H9 (cell line): ENCODE results near the gene DES. TPM values are rescaled to one million over a fixed set of nuclear protein-coding genes. Genes with fewer than 3 reads are reported as not detected.
A peak's percentile ranks its signal among the peaks of the same experiment; 100 is the strongest.

Source experiments
- DNase-seq: peaks from one replicate; pipeline ENCODE4 v3.0.0-alpha.2; 2017
- H2AFZ ChIP-seq: one replicate; pipeline ENCODE4 v1.6.1; 2013; ENCODE audit warnings: mild to moderate bottlenecking, low read length, control low read depth, moderate library complexity
- H2AK5ac ChIP-seq: 2 replicates; pipeline ENCODE4 v1.6.1; 2013; ENCODE audit warnings: low read length, control low read depth, mixed read lengths; ENCODE audit not compliant: insufficient read length
- H2BK120ac ChIP-seq: one replicate; pipeline ENCODE4 v1.6.1; 2013; ENCODE audit warnings: low read depth, mild to moderate bottlenecking, low read length, control low read depth, inconsistent platforms; ENCODE audit not compliant: poor library complexity, severe bottlenecking
- H2BK12ac ChIP-seq: 2 replicates; pipeline ENCODE4 v1.6.1; 2013; ENCODE audit warnings: low read length, control low read depth, mixed read lengths, low read depth; ENCODE audit not compliant: insufficient read length
- H2BK15ac ChIP-seq: 2 replicates; pipeline ENCODE4 v1.6.1; 2013; ENCODE audit warnings: low read depth, low read length, control low read depth
- H2BK20ac ChIP-seq: one replicate; pipeline ENCODE4 v1.6.1; 2013; ENCODE audit warnings: low read depth, mild to moderate bottlenecking, low read length, control low read depth, inconsistent platforms; ENCODE audit not compliant: poor library complexity, severe bottlenecking
- H2BK5ac ChIP-seq: 2 replicates; pipeline ENCODE4 v1.6.1; 2013; ENCODE audit warnings: low read length, control low read depth, mixed read lengths; ENCODE audit not compliant: insufficient read length
- H3K14ac ChIP-seq: 2 replicates; pipeline ENCODE4 v1.6.1; 2013; ENCODE audit warnings: low read length, control low read depth; ENCODE audit not compliant: insufficient read depth
- H3K18ac ChIP-seq: 2 replicates; pipeline ENCODE4 v1.6.1; 2013; ENCODE audit warnings: low read depth, mild to moderate bottlenecking, mixed read lengths, low read length, control low read depth; ENCODE audit not compliant: insufficient read length
- H3K23ac ChIP-seq: 2 replicates; pipeline ENCODE4 v1.6.1; 2013; ENCODE audit warnings: low read length, control low read depth, mixed read lengths, low read depth; ENCODE audit not compliant: insufficient read length
- H3K23me2 ChIP-seq: 2 replicates; pipeline ENCODE4 v1.6.1; 2013; ENCODE audit warnings: low read depth, mild to moderate bottlenecking, mixed read lengths, low read length, control low read depth; ENCODE audit not compliant: insufficient read length, poor library complexity, severe bottlenecking
- H3K27ac ChIP-seq: 2 replicates; pipeline ENCODE4 v1.5.1; 2013; ENCODE audit warnings: low read length, control low read depth, mixed read lengths, low read depth; ENCODE audit not compliant: insufficient read length
- H3K27me3 ChIP-seq: 2 replicates; pipeline ENCODE4 v1.6.1; 2013; ENCODE audit warnings: low read length, control low read depth, inconsistent platforms; ENCODE audit not compliant: insufficient read depth
- H3K4ac ChIP-seq: 2 replicates; pipeline ENCODE4 v1.6.1; 2013; ENCODE audit warnings: low read depth, mild to moderate bottlenecking, control low read depth, inconsistent platforms, low read length, moderate library complexity
- H3K4me1 ChIP-seq: 2 replicates; pipeline ENCODE4 v1.6.1; 2013; ENCODE audit warnings: low read length, control low read depth, inconsistent platforms; ENCODE audit not compliant: insufficient read depth
- H3K4me2 ChIP-seq: 2 replicates; pipeline ENCODE4 v1.6.1; 2013; ENCODE audit warnings: low read length, control low read depth, mixed read lengths; ENCODE audit not compliant: insufficient read length, insufficient read depth
- H3K56ac ChIP-seq: 2 replicates; pipeline ENCODE4 v1.6.1; 2013; ENCODE audit warnings: low read depth, mild to moderate bottlenecking, mixed read lengths, low read length, control low read depth; ENCODE audit not compliant: insufficient read length
- H3K79me1 ChIP-seq: 2 replicates; pipeline ENCODE4 v1.6.1; 2013; ENCODE audit warnings: low read depth, mild to moderate bottlenecking, moderate library complexity, low read length, control low read depth, inconsistent platforms; ENCODE audit not compliant: insufficient read depth, poor library complexity, severe bottlenecking
- H3K79me2 ChIP-seq: 2 replicates; pipeline ENCODE4 v1.6.1; 2013; ENCODE audit warnings: low read length, control low read depth, inconsistent platforms; ENCODE audit not compliant: insufficient read depth
- H3K9ac ChIP-seq: 2 replicates; pipeline ENCODE4 v1.6.1; 2013; ENCODE audit warnings: low read length, control low read depth, mixed read lengths; ENCODE audit not compliant: insufficient read length; ENCODE audit errors: extremely low read depth
- H3K9me3 ChIP-seq: one replicate; pipeline ENCODE4 v1.6.1; 2013; ENCODE audit warnings: low read depth, low read length, inconsistent platforms; ENCODE audit not compliant: control insufficient read depth
- H3T11ph ChIP-seq: one replicate; pipeline ENCODE4 v1.6.1; 2013; ENCODE audit warnings: mild to moderate bottlenecking, low read length, control low read depth, inconsistent platforms
- H4K20me1 ChIP-seq: one replicate; pipeline ENCODE4 v1.6.1; 2013; ENCODE audit not compliant: control insufficient read depth, insufficient read length, insufficient read depth
- H4K5ac ChIP-seq: 2 replicates; pipeline ENCODE4 v1.6.1; 2013; ENCODE audit warnings: low read depth, mild to moderate bottlenecking, mixed read lengths, low read length, control low read depth; ENCODE audit not compliant: insufficient read length
- H4K8ac ChIP-seq: replicated peaks from 2 replicates; pipeline ENCODE4 v1.6.1; 2013; ENCODE audit warnings: low read length, control low read depth, mixed read lengths, low read depth; ENCODE audit not compliant: insufficient read length
- H4K91ac ChIP-seq: 2 replicates; pipeline ENCODE4 v1.6.1; 2013; ENCODE audit warnings: low read depth, mild to moderate bottlenecking, moderate library complexity, mixed read lengths, low read length, control low read depth; ENCODE audit not compliant: insufficient read length
- H3K27ac Mint-ChIP-seq, 3 experiments: 2 replicates in 2 of 3; 3 replicates in 1 of 3; pipeline ENCODE4 v1.8.0; 2020 to 2021; ENCODE audit warnings: mixed read lengths in 3 of 3, mild to moderate bottlenecking in 1 of 3, moderate library complexity in 1 of 3
- H3K27me3 Mint-ChIP-seq: 2 replicates; pipeline ENCODE4 v1.8.0; 2021; ENCODE audit warnings: low read depth, mild to moderate bottlenecking, moderate library complexity, mixed read lengths
- H3K36me3 Mint-ChIP-seq, 3 experiments: 2 replicates in 2 of 3; 3 replicates in 1 of 3; pipeline ENCODE4 v1.8.0; 2020 to 2021; ENCODE audit warnings: low read depth in 3 of 3, mixed read lengths in 3 of 3; ENCODE audit not compliant: insufficient read depth in 1 of 3
- H3K4me1 Mint-ChIP-seq, 2 experiments: 2 replicates each; pipeline ENCODE4 v1.8.0; 2020; ENCODE audit warnings: mixed read lengths in 2 of 2
- H3K4me3 Mint-ChIP-seq, 2 experiments: 2 replicates in 1 of 2; 3 replicates in 1 of 2; pipeline ENCODE4 v1.8.0; 2020 to 2021; ENCODE audit warnings: mild to moderate bottlenecking in 2 of 2, mixed read lengths in 2 of 2, moderate library complexity in 1 of 2
- H3K9me3 Mint-ChIP-seq, 2 experiments: 2 replicates in 1 of 2; 3 replicates in 1 of 2; pipeline ENCODE4 v1.8.0; 2020; ENCODE audit warnings: mild to moderate bottlenecking in 2 of 2, mixed read lengths in 2 of 2, moderate library complexity in 1 of 2
- CTCF ChIP-seq: fragments of 200-600 bp; sonication (generic); conservative IDR thresholded peaks from 3 replicates; pipeline ENCODE4 v1.8.0; 2021; ENCODE audit warnings: antibody characterized with exemption, mild to moderate bottlenecking
- WGBS: extraction: QIAGEN DNeasy Blood & Tissue Kit; methylation state at CpG from one replicate; pipeline ENCODE4 v1.1.7; 2013; ENCODE audit warnings: missing lambda C conversion rate, low lambda C conversion rate, mixed read lengths; ENCODE audit not compliant: insufficient read length; ENCODE audit errors: extremely low coverage; 5-methylcytosine and 5-hydroxymethylcytosine counted together
- total RNA-seq: library from RNA; stranded (reverse); gene quantifications from 2 replicates; pipeline ENCODE4 v1.2.1, GENCODE V29; 2021

The DES gene
- total RNA-seq, 1 experiment from 2014 or later: 4.6 TPM

GRCh38 chr2:219441451-219442255 lies 23.5 kb downstream of the DES start:
- H3K4me3 Mint-ChIP-seq: peak overlapping the region; percentile 74 to 88
- H3K4me1 Mint-ChIP-seq: peaks cover 26 to 34% of the 10 kb centered on the region in 2 experiments
- no peak overlapping the region for H3K27ac Mint-ChIP-seq
- Histone ChIP-seq H3K4me2 (peak overlapping the region; percentile 76), H2BK20ac (no peak overlapping the region), H3K27ac (no peak overlapping the region), H2AK5ac (no peak overlapping the region), H3K79me2 (no peaks in the 10 kb centered on the region), H3K9ac (no peak overlapping the region), H3K23ac (no peak overlapping the region), H2BK15ac (no peak overlapping the region), H2BK120ac (no peak overlapping the region), H3K27me3 (peaks cover 5% of the 10 kb centered on the region; the same call in 1 of the 2 replicates), H2BK12ac (no peak overlapping the region), H3K18ac (no peak overlapping the region), H3K79me1 (no peaks in the 10 kb centered on the region), H3K56ac (no peak overlapping the region), H2AFZ (no peak overlapping the region), H3K4me1 (no peaks in the 10 kb centered on the region; the same call in 1 of the 2 replicates), H3K9me3 (no peaks in the 10 kb centered on the region), H3K14ac (no peak overlapping the region), H3K4ac (no peak overlapping the region), H3K23me2 (peaks cover 3% of the 10 kb centered on the region), H4K8ac (no peak overlapping the region), H3T11ph (no peak overlapping the region), H4K20me1 (no peaks in the 10 kb centered on the region), H2BK5ac (no peak overlapping the region), H4K91ac (no peak overlapping the region), H4K5ac (no peak overlapping the region)
- TF ChIP-seq CTCF: no peak
- no CpG with 5 or more reads among the region's 78 CpGs for WGBS
- H3K9me3 Mint-ChIP-seq: no peaks in the 10 kb centered on the region
- peaks cover 0 to 3% (median 3%) of the 10 kb centered on the region in 3 experiments; a peak in 2 of 7 replicates for H3K36me3 Mint-ChIP-seq
- H3K27me3 Mint-ChIP-seq: peaks cover 36% of the 10 kb centered on the region
- peak; percentile 64 for DNase-seq
